ENCODE results near the gene NME7.

The NME7 gene

DNA sequence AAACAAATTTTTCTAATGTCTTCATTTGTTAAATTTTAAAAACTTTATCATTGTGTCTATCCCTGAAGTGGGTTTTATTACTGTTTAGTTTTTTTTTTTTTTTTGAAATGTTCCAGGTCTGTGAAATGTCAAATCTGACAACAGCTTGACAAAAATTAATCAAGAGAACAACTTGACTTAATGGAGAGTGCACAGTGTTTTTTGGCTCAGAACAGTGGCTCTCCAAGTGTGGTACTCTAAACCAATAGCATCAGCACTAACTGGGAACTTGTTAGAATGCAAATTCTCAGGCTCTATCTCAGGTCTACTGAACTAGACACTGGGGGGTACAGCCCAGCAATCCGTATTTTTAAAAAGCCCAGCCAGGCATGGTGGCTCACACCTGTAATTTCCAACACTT, 211.9 kb downstream of the NME7 start:
- no peak for DNase-seq (ENCODE audit: low spot score)

DNA sequence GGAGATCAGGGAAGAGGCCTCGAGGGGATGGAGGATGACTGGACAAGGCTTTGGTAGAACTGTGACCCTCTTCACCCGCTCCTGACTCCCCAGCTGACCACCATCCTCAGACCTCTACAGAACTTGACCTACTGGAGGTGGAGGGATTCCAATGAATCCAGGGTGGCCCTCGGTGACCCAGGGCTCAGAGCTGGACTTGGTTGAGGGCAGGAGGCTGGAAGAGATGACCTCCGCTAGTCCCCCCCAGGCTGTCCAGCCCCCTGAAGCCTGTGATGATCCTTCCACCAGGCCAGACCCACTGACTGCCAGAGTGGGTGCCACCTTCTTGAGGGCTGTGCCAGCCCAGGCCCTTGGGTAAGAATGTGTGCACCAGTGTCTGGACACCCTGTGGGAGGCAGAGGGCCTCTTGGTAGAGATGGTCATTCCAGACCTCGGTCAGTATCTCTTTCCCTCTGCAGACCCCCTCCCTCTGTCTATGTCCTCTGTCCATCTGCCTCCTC, 216.2 kb downstream of the NME7 start:
- DNase-seq (ENCODE audit: low spot score), result no peak

- DNase-seq (ENCODE audit: low spot score), result no peak
Measured at GRCh38 chr1:169150641-169151337, 216.8 kb downstream of the NME7 start.

DNA sequence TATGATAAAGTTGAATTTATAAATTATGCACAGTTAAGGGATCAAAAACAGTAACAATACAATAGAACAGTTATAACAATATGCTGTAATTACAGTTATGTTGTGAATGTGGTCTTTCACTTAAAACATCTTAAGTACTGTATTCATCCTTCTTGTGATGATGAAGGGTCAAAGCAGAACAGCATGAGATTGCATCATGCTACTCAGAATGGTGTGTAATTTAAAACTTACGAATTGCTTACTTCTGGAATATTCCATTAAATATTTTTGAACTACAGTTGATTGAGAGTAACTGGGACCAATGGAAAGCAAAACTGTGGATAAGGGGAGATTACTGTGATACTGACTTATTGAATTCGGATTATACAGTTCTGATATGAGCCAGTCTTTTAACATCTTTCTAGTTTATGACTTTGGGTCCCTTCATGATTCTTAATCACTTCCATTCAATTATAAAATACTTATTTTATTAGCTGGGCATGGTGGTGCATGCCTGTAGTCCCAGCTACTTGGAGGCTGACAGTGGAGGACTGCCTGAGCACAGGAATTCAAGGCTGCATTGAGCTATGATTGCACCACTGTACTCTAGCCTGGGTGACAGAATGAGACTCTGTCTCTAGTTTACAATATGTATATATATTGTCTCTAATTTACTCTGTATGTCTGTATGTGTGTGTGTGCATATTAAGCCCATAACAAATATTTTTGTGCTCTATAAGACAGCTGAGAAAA, 217.9 kb downstream of the NME7 start:
- no peak for DNase-seq (ENCODE audit: low spot score)

DNA sequence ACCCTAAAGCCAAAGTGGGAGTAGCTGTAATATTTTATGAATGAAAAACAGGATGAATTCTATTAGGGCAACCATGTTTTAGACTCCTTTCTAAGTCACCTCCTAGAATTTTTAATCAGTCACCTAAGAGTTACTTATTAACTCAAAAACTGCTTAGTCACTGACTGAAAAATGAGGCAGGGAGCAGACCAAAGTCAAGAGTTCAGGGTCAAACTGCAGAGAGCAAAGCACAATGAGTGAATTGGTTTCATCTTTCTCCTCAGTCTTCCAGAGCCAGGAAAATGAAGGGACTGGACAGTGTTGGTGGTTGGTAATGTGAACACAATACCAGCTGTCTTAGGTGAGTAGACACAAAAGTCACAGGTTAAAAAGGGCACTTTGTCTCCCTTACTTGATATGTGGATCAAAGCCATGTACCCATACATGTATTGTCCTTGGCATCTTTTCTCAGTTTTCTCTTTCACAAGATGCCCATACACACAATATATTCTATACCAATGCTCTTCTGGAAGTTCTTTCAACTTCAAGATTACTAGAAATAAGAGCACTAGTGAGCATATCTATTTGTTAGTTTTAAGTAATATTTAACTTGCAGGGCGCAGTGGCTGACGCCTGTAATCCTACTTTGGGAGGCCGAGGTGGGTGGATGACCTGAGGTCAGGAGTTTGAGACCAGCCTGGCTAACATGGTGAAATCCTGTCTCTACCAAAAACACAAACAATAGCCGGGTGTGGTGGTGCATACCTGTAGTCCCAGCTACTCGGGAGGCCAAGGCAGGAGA, 218.9 kb downstream of the NME7 start:
- peak; percentile 12 for DNase-seq (ENCODE audit: low spot score)

GRCh38 chr1:169146576-169147214, 220.9 kb downstream of the NME7 start:
- no peak for DNase-seq (ENCODE audit: low spot score)

DNA sequence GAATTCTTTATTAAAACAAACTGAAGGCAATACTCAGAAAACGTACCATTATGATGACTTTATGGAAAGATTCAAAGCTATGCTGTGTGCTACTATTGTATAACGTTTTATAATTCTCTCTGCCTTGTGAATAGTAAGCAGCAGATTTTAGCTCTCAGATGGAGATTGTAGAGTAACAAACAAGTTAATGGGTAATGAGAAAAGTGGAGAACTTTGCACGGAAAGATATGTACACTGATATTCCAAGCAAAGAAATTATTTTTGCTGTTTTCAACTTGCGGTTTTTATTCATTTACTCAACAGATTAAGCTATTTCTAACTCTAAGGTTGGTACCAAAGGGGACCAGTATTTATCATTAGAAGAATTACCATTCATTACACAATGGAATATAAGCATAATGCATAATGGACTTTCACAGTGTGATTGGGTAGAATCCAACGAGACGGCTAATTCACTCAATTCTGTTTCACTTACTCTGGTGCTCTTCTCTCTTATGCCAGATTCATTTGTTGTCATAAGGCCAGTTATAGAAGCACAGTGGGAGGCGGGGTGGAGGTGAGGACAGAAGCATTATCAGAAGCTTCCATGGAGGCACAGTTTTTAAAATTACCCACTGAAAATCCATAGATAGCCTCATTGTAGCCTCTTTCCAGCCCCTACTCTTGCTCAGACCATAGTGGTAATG, 222.5 kb downstream of the NME7 start:
- DNase-seq (ENCODE audit: low spot score), result no peak

DNA sequence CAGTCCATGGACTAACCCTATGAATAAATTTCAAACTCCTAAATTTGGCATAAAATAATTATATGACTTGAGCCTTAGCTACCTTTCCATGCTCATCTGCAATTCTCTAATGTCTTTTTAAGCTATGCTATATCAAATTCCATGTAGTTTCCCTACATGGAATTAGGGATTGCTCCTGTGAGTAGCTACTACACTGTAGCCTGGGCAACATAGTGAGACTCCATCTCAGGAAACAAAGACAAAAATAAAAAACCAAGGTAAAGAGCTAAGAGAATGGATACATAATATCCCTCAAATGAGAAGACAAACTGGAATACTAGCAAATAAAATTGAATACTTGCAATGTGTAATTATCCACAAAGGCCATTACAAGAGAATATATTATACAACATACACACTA, 223.6 kb downstream of the NME7 start:
- no peak for DNase-seq (ENCODE audit: low spot score)

DNA sequence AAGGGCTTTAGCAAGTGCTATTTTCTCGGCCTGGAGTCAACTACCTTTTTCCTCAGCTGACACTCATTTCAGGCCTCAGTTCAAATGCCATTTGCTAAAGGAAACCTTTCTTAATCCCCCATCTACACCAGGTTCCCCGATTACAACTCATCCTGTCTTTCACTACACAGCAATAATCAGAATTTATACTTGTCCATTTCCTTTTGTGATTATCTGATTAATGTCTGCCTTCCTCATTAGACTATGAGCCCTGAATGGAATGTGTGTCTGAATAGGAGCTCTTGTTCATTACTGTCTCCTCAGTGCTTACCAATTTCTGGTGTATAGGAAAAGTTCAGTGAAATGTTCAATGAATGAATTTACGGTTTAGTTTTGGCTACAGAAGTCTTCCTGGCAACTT, 224.3 kb downstream of the NME7 start:
- no peak for DNase-seq (ENCODE audit: low spot score)

DNA sequence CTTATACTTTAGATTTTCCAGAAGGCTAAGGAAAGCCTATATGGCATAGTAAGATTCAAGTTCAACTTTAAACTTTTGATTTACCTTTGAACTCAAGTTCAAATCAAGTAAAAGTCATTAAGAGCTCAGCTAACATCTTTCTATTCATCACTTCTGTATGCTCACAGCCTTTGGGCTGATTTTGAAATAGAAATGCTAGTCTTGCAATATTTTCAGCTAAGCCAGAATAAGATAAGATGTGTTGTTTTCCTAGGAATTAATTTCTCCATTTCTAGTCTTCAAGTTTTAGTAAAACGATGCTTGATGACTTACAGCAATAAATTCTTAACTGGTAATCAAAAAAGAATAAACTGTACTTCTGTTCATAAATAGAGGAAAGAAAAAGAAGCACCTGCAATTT, 225.5 kb downstream of the NME7 start:
- no peak for DNase-seq (ENCODE audit: low spot score)

DNA sequence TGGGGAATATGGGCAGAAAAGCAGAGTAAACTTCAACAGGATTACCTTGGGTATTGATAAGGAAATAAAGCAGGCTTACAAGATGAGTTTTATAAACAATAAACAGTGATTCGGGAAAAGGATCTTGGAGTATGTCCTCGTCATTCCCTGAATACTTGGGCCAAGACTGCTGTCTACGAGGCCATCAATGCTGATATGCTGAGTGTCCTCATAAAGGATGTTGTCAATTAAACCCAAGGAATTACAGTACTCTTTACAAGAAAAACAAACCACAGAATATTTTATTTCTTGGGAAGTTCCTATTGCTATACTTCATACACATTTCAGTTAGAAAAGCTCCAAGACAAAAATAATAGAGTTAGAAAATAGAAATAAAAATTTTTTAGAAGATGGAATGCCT, 226.2 kb downstream of the NME7 start:
- DNase-seq (ENCODE audit: low spot score), result no peak

- no peak for DNase-seq (ENCODE audit: low spot score)
Measured at GRCh38 chr1:169138866-169139670, 228.5 kb downstream of the NME7 start.

DNA sequence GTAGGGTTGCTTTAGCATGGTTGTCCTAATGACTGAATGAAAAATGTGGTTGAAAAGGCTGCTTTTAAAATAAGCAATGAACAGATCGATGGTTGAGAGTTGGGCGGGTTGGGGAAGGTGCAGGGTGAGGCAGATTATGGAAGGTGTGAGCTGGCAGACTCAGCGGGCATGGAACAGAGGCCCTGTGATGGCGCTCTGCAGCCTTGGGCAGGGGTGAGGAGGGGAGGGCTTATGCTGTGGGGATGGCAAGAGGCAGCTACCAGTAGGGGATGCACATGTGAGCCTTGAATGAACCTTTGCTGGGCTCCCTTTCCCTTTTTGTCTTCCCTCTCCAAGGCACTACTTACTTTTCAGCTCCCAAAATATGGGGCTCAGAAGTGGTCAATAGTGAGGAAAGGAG, 230.2 kb downstream of the NME7 start:
- no peak for DNase-seq (ENCODE audit: low spot score)

- no peak for DNase-seq (ENCODE audit: low spot score)
Measured at GRCh38 chr1:169133801-169134502, 233.6 kb downstream of the NME7 start.

DNA sequence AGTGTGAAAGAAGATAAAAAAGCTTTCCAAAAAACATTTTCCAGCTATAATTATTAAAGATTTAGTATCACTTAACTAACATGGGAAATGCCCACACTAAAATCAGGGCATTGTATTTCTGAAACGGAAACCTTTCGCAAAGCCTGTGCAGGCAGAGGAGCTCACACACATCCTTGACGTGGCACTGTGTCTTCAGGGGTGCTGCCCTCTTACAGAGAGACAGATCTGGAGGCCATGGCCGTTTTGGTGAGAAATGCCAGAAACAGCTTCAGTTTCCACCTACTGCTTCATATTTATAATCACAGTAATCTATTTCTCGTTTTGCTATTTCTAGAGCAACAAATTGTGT, 234.4 kb downstream of the NME7 start:
- DNase-seq (ENCODE audit: low spot score), result no peak

DNA sequence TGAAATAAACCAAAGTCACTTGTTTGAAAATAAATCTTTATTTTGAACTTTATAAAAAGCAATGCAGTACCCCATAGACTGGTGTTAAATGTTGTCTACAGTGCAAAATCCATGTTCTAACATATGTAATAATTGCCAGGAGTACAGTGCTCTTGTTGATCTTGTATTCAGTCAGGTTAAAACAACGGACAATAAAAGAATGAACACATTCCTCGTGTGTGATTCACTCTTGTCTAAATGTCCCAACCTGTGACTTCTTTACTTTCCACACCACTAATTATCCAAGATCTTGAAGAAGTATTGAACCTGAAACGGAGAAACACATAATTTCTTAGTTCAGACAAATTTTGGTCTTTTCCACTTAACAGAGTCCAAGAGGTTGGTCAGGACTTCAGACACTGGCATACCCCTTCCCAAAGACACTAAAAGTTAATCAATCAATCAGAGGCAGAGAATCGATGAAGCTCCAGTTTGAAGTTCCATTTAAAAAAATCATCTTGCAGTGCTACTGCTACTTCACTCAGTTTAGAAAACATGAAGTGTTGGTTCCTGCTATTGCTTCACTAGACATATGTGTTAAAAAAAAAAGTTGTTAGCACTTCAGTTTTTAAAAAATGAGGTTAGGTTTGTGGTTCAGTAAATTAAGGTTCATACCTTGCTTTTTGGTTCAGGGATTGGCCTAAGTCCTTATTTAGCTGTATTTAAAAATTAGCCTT, 234.9 kb downstream of the NME7 start:
- no peak for DNase-seq (ENCODE audit: low spot score)

GRCh38 chr1:169130683-169131082, 236.9 kb downstream of the NME7 start:
- no peak for DNase-seq (ENCODE audit: low spot score)

- no peak for DNase-seq (ENCODE audit: low spot score)
Measured at GRCh38 chr1:169129109-169129784, 238.3 kb downstream of the NME7 start.

DNA sequence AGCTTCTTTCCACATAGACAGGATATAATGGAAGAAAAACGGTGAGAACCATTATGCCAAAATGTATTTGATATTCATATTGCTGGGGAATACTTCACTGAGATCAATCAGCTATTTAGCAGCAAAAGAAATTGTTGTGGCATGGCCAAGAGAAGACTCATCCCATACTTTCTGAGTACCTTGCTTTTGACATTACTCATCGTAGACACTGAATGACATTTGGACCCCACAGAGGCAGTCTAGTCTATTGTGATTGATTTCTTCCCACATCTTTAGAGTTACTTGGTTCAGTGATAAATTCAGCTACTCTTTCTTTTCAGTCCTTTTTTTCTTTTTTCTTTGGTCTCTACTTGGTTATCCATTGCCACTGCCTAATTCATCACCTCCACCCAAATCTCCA, 239.0 kb downstream of the NME7 start:
- no peak for DNase-seq (ENCODE audit: low spot score)
